Fibroblast of lung (primary cell): ENCODE results near the gene PTHLH. TPM values are rescaled to one million over a fixed set of nuclear protein-coding genes. Genes with fewer than 3 reads are reported as not detected.

Experiments
- DNase-seq, 2 donors: peaks; one replicate each; pipeline versions ENCODE4 v3.0.0 to v3.0.0-alpha.2; 2010; ENCODE audit warnings: low read depth in 2 of 2
- H2AFZ ChIP-seq: 2 replicates; pipeline ENCODE4 v1.5.1; 2012; ENCODE audit warnings: low read length, control low read depth, inconsistent platforms
- H3K27ac ChIP-seq: 2 replicates; pipeline ENCODE4 v1.5.1; 2011; ENCODE audit warnings: low read length, control low read depth; ENCODE audit not compliant: insufficient read depth
- H3K27me3 ChIP-seq: 2 replicates; pipeline ENCODE4 v1.5.1; 2011; ENCODE audit warnings: mild to moderate bottlenecking, low read length; ENCODE audit not compliant: control insufficient read depth, insufficient read depth
- H3K36me3 ChIP-seq: 2 replicates; pipeline ENCODE4 v1.5.1; 2011; ENCODE audit warnings: low read length; ENCODE audit not compliant: control insufficient read depth, insufficient read depth
- H3K4me1 ChIP-seq: 2 replicates; pipeline ENCODE4 v1.5.1; 2011; ENCODE audit warnings: low read length; ENCODE audit not compliant: control insufficient read depth, insufficient read depth; ENCODE audit errors: extremely low read depth
- H3K4me2 ChIP-seq: 2 replicates; pipeline ENCODE4 v1.5.1; 2011; ENCODE audit warnings: low read length, control low read depth; ENCODE audit not compliant: insufficient read depth; ENCODE audit errors: extremely low read depth
- H3K4me3 ChIP-seq, 4 experiments: fragments of 200-600 bp in 1 of 4; sonication (generic) in 1 of 4; replicated peaks in 1 of 4; 2 replicates each; pipeline ENCODE4 v1.5.1; 2011 to 2016; ENCODE audit warnings: low read length in 4 of 4, low read depth in 3 of 4, mild to moderate bottlenecking in 3 of 4, control low read depth in 2 of 4, inconsistent platforms in 1 of 4, mixed read lengths in 1 of 4; ENCODE audit not compliant: insufficient read depth in 1 of 4; ENCODE audit errors: control extremely low read depth in 1 of 4
- H3K79me2 ChIP-seq: 2 replicates; pipeline ENCODE4 v1.5.1; 2012; ENCODE audit warnings: mild to moderate bottlenecking, low read length, inconsistent platforms; ENCODE audit not compliant: control insufficient read depth, insufficient read depth
- H3K9ac ChIP-seq: 2 replicates; pipeline ENCODE4 v1.5.1; 2011; ENCODE audit warnings: mild to moderate bottlenecking, low read length, control low read depth; ENCODE audit not compliant: insufficient read depth
- H3K9me3 ChIP-seq: 2 replicates; pipeline ENCODE4 v1.5.1; 2012; ENCODE audit warnings: low read depth, low read length; ENCODE audit not compliant: control insufficient read depth, insufficient read depth
- H4K20me1 ChIP-seq: 2 replicates; pipeline ENCODE4 v1.5.1; 2011; ENCODE audit warnings: low read length; ENCODE audit not compliant: control insufficient read depth, insufficient read depth; ENCODE audit errors: extremely low read depth
- CTCF ChIP-seq, 2 donors: IDR thresholded peaks in 1 of 2; conservative IDR thresholded peaks in 1 of 2; 1 replicate in 1 of 2; 2 replicates in 1 of 2; pipeline ENCODE4 v1.5.1; 2011 to 2012; ENCODE audit warnings: low read length in 2 of 2, control low read depth in 1 of 2, inconsistent platforms in 1 of 2, low read depth in 1 of 2, mild to moderate bottlenecking in 1 of 2
- EZH2 ChIP-seq: IDR thresholded peaks from 2 replicates; pipeline ENCODE4 v1.5.1; 2012; ENCODE audit warnings: low read length, control low read depth, mild to moderate bottlenecking; ENCODE audit errors: missing control alignments
- polyA minus RNA-seq: library from RNA; depleted of rRNA, polyadenylated mRNA; stranded (reverse); fragments of >200 nt; gene quantifications from 2 replicates; pipeline ENCODE4 v1.2.3, GENCODE V29; 2011; ENCODE audit warnings: low replicate concordance
- polyA plus RNA-seq, 2 donors: library from polyadenylated mRNA; depleted of rRNA in 1 of 2; stranded (reverse) in 1 of 2; unstranded in 1 of 2; fragments of >200 nt; gene quantifications; 2 replicates each; pipeline ENCODE4 v1.2.1, GENCODE V29; 2011 to 2012; ENCODE audit warnings: missing spikeins in 1 of 2
- total RNA-seq: library from RNA; depleted of rRNA; stranded (reverse); fragments of >200 nt; gene quantifications from 2 replicates; pipeline ENCODE4 v1.2.1, GENCODE V29; 2014

Gene PTHLH
- total RNA-seq (0.26 and 1.8 TPM in 2 replicates), polyA plus RNA-seq (0.90 and 1.1 TPM in 2 replicates), polyA minus RNA-seq (1.1 TPM in 1 of 2 replicates, not detected in the other)
- 0.89 and 1.1 TPM in 2 replicates for polyA plus RNA-seq (2012)

- no peak within 1 kb of the TSS for H3K4me3 ChIP-seq
- no peak for TF ChIP-seq EZH2
- no peak for TF ChIP-seq CTCF (conservative IDR thresholded peaks at IDR 0.05 in 1 of 2, IDR thresholded peaks at IDR 0.05 in 1 of 2; ENCODE audit: low read depth in 1 of 2, low read length in 2 of 2)
- H2AFZ ChIP-seq: no peak within 1 kb of the TSS
- H3K27ac ChIP-seq: no peak within 1 kb of the TSS
- no peaks in the 10 kb centered on the region for H4K20me1 ChIP-seq
- no peak for DNase-seq
- H3K79me2 ChIP-seq: no peaks in the 10 kb centered on the region
- no peaks in the 10 kb centered on the region for H3K9me3 ChIP-seq
- no peaks in the 10 kb centered on the region for H3K36me3 ChIP-seq
- H3K4me1 ChIP-seq: peaks cover 7% of the 10 kb centered on the region
- H3K4me2 ChIP-seq: no peak within 1 kb of the TSS
- no peak within 1 kb of the TSS for H3K9ac ChIP-seq
- H3K27me3 ChIP-seq: peaks cover 29% of the 10 kb centered on the region
These were observed at the start of gene PTHLH for GRCh38 chr12:27972721-27973120. PTHLH (minus strand) TSS chr12:27972733; CDS start chr12:27969494, 3,239 bp downstream.

GRCh38 chr12:28021704-28022103 is 49.2 kb upstream of the PTHLH start:
- Histone ChIP-seq H3K9me3 (no peaks in the 10 kb centered on the region), H2AFZ (no peak overlapping the region), H4K20me1 (no peaks in the 10 kb centered on the region), H3K27ac (no peak overlapping the region), H3K9ac (no peak overlapping the region), H3K4me2 (no peak overlapping the region), H3K79me2 (no peaks in the 10 kb centered on the region), H3K4me3 (no peak overlapping the region), H3K4me1 (peaks cover 6% of the 10 kb centered on the region), H3K27me3 (no peaks in the 10 kb centered on the region), H3K36me3 (no peaks in the 10 kb centered on the region)
- DNase-seq: no peak
- TF ChIP-seq EZH2: no peak

GRCh38 chr12:28017873-28018255 is 45.3 kb upstream of the PTHLH start:
- Histone ChIP-seq H3K9me3 (no peaks in the 10 kb centered on the region), H3K36me3 (no peaks in the 10 kb centered on the region), H2AFZ (no peak overlapping the region), H3K9ac (no peak overlapping the region), H3K4me1 (no peaks in the 10 kb centered on the region), H3K79me2 (no peaks in the 10 kb centered on the region), H4K20me1 (no peaks in the 10 kb centered on the region), H3K27me3 (no peaks in the 10 kb centered on the region), H3K4me3 (no peak overlapping the region), H3K4me2 (no peak overlapping the region), H3K27ac (no peak overlapping the region)
- TF ChIP-seq CTCF (conservative IDR thresholded peaks at IDR 0.05 in 1 of 2, IDR thresholded peaks at IDR 0.05 in 1 of 2; ENCODE audit: low read depth in 1 of 2, low read length in 2 of 2) (no peak), EZH2 (no peak)
- no peak for DNase-seq
